OCI-LY7 (cell line): ENCODE data around the gene C9orf152. TPM values are rescaled to one million over a fixed set of nuclear protein-coding genes. Genes with fewer than 3 reads are reported as not detected.

ENCODE experiments used
- BruUV-seq: library from RNA; stranded (reverse); fragments of 400-500 nt; replicated peaks from 2 replicates; lab custom pipeline; 2021; lab: Mats Ljungman, UMichigan
- CTCF ChIA-PET: fragments of 300-600 bp; sonication (Branson Sonifier 250); formaldehyde crosslinking; loops from one replicate; lab custom pipeline; 2022; ENCODE audit warnings: antibody characterized with exemption; ENCODE audit not compliant: unreplicated experiment; lab: Charles Lee
- POLR2A ChIA-PET: fragments of 300-600 bp; sonication (Branson Sonifier 250); formaldehyde crosslinking; loops from one replicate; lab custom pipeline; 2022; ENCODE audit warnings: antibody characterized with exemption; lab: Charles Lee
- DNase-seq: peaks from one replicate; pipeline ENCODE4 v3.0.0-alpha.2; 2015; ENCODE audit warnings: low spot score
- H2AFZ ChIP-seq: fragments of 200-600 bp; sonication (generic), shearing (Covaris generic); 2 replicates; pipeline ENCODE4 v1.6.1; 2014; ENCODE audit warnings: mild to moderate bottlenecking, antibody characterized with exemption, low read length, moderate library complexity
- H3K27ac ChIP-seq: fragments of 200-600 bp; sonication (generic); 2 replicates; pipeline ENCODE4 v1.5.1; 2014; ENCODE audit warnings: mixed run types, low read depth, mild to moderate bottlenecking, moderate library complexity, low read length, inconsistent platforms; ENCODE audit not compliant: poor library complexity, severe bottlenecking
- H3K36me3 ChIP-seq: fragments of 200-600 bp; sonication (generic); 2 replicates; pipeline ENCODE4 v1.6.1; 2014; ENCODE audit warnings: mild to moderate bottlenecking, antibody characterized with exemption, low read length, moderate library complexity, mixed read lengths; ENCODE audit not compliant: insufficient read depth
- H3K4me1 ChIP-seq: fragments of 200-600 bp; sonication (generic); 2 replicates; pipeline ENCODE4 v1.5.1; 2014; ENCODE audit warnings: mild to moderate bottlenecking, low read length; ENCODE audit not compliant: insufficient read depth, poor library complexity, severe bottlenecking
- H3K4me2 ChIP-seq: fragments of 200-600 bp; sonication (generic); 2 replicates; pipeline ENCODE4 v1.6.1; 2014; ENCODE audit warnings: mild to moderate bottlenecking, low read length
- H3K4me3 ChIP-seq: fragments of 200-600 bp; sonication (generic); 2 replicates; pipeline ENCODE4 v1.5.1; 2014; ENCODE audit warnings: mild to moderate bottlenecking, low read depth, low read length; ENCODE audit not compliant: poor library complexity, severe bottlenecking
- H3K79me2 ChIP-seq: fragments of 200-600 bp; sonication (generic); 2 replicates; pipeline ENCODE4 v1.6.1; 2016; ENCODE audit warnings: low read depth, mild to moderate bottlenecking, low read length, moderate library complexity, mixed read lengths; ENCODE audit not compliant: insufficient read depth
- H3K9me2 ChIP-seq: fragments of 200-600 bp; sonication (generic); 2 replicates; pipeline ENCODE4 v1.6.1; 2016; ENCODE audit warnings: mild to moderate bottlenecking, low read length, mixed read lengths; ENCODE audit not compliant: insufficient read depth
- H3K9me3 ChIP-seq: fragments of 200-600 bp; sonication (generic); 2 replicates; pipeline ENCODE4 v1.6.1; 2014; ENCODE audit warnings: mild to moderate bottlenecking, mixed run types, low read length, mixed read lengths
- H4K20me1 ChIP-seq: fragments of 200-600 bp; sonication (generic); 2 replicates; pipeline ENCODE4 v1.6.1; 2014; ENCODE audit warnings: mild to moderate bottlenecking, antibody characterized with exemption, low read length, moderate library complexity, mixed read lengths; ENCODE audit not compliant: insufficient read depth
- CTCF ChIP-seq: fragments of 200-600 bp; sonication (generic); conservative IDR thresholded peaks from 2 replicates; pipeline ENCODE4 v1.5.1; 2014; ENCODE audit warnings: mild to moderate bottlenecking, antibody characterized with exemption, low read length, moderate library complexity, mixed read lengths
- EZH2phosphoT487 ChIP-seq: fragments of 200-600 bp; sonication (generic); IDR thresholded peaks from 2 replicates; pipeline ENCODE4 v1.6.1; 2018; ENCODE audit warnings: low read depth, borderline replicate concordance, mild to moderate bottlenecking, mixed run types, antibody characterized with exemption, low read length, moderate library complexity, mixed read lengths
- intact Hi-C: fragments of 100-400 bp; cut with micrococcal nuclease; formaldehyde crosslinking; loops from one replicate; pipeline ENCODE4 v1.10.0; 2022; ENCODE audit not compliant: unreplicated experiment
- total RNA-seq, 2 experiments: library from RNA; depleted of rRNA in 1 of 2; stranded (reverse); fragments of >200 nt in 1 of 2; shearing (Covaris generic) in 1 of 2; gene quantifications; 2 replicates each; pipeline ENCODE4 v1.2.3, GENCODE V29; 2014 to 2022

Gene C9orf152
- total RNA-seq, 2 experiments from 2014 or later = not detected

- no peak for DNase-seq
- no peaks in the 10 kb centered on the region for H3K36me3 ChIP-seq
- no peaks in the 10 kb centered on the region for H3K4me1 ChIP-seq
- H3K9me3 ChIP-seq = no peaks in the 10 kb centered on the region
- ChIA-PET POLR2A (no interaction called here), CTCF (no interaction called here)
- H3K9me2 ChIP-seq = no peaks in the 10 kb centered on the region
- no peaks in the 10 kb centered on the region for H4K20me1 ChIP-seq
- H3K27ac ChIP-seq = no peak overlapping the region
- no peaks in the 10 kb centered on the region for H3K79me2 ChIP-seq
- H3K4me2 ChIP-seq = no peak overlapping the region
- BruUV-seq = no TSS peak
- H3K4me3 ChIP-seq = no peak overlapping the region
- intact Hi-C loops = loop anchor here (10.0 kb wide), 1 partner anchor 520 kb away; no protein-coding TSS in a partner anchor
- TF ChIP-seq EZH2phosphoT487 = no peak
- no peak for TF ChIP-seq CTCF
- H2AFZ ChIP-seq = no peak overlapping the region
These were observed 16.6 kb upstream of the C9orf152 start for GRCh38 chr9:110224583-110224982.

GRCh38 chr9:110220809-110221208 lies 12.8 kb upstream of the C9orf152 start:
- DNase-seq = no peak
- Histone ChIP-seq H3K9me2 (no peaks in the 10 kb centered on the region), H3K79me2 (no peaks in the 10 kb centered on the region), H4K20me1 (no peaks in the 10 kb centered on the region), H3K36me3 (no peaks in the 10 kb centered on the region), H2AFZ (no peak overlapping the region), H3K9me3 (no peaks in the 10 kb centered on the region), H3K4me3 (no peak overlapping the region), H3K27ac (no peak overlapping the region), H3K4me1 (no peaks in the 10 kb centered on the region), H3K4me2 (no peak overlapping the region)
- TF ChIP-seq EZH2phosphoT487 (no peak), CTCF (no peak)
- CTCF ChIA-PET = no interaction called here
- POLR2A ChIA-PET = interaction anchor here (0.8 to 1.1 kb wide), 2 partner anchors 33 to 252 kb away, joined by 3 to 5 read pairs; no protein-coding TSS in a partner anchor
- intact Hi-C loops = loop anchor here (10.0 kb wide), 1 partner anchor 516 kb away; no protein-coding TSS in a partner anchor
- BruUV-seq = no TSS peak

- Histone ChIP-seq H3K27ac (no peak overlapping the region), H3K36me3 (no peaks in the 10 kb centered on the region), H2AFZ (no peak overlapping the region), H3K9me2 (no peaks in the 10 kb centered on the region), H3K4me2 (peak overlapping the region; percentile 38; the same call in 1 of the 2 replicates), H3K79me2 (no peaks in the 10 kb centered on the region), H3K4me1 (peaks cover 13% of the 10 kb centered on the region), H3K9me3 (no peaks in the 10 kb centered on the region), H4K20me1 (no peaks in the 10 kb centered on the region), H3K4me3 (no peak overlapping the region)
- DNase-seq = peak; percentile 69
- no TSS peak for BruUV-seq
- CTCF ChIA-PET = no interaction called here
- intact Hi-C loops = loop anchor here (1.0 to 10.0 kb wide), 5 partner anchors 34 to 651 kb away; no protein-coding TSS in a partner anchor
- POLR2A ChIA-PET = interaction anchor here (0.6 kb wide), 1 partner anchor 34 kb away, joined by 3 read pairs; no protein-coding TSS in a partner anchor
- no peak for TF ChIP-seq EZH2phosphoT487
- TF ChIP-seq CTCF = peak; percentile 91
These were observed 9.7 kb upstream of the C9orf152 start for GRCh38 chr9:110217656-110218099.
